H1 (cell line): ENCODE results near the gene COQ8A. TPM values are rescaled to one million over a fixed set of nuclear protein-coding genes. Genes with fewer than 3 reads are reported as not detected.

Experiments
- CTCF ChIA-PET: fragments of 300-600 bp; sonication (Branson Sonifier 250); formaldehyde crosslinking; loops from one replicate; lab custom pipeline; 2021; ENCODE audit not compliant: partially characterized antibody; lab: Charles Lee
- POLR2A ChIA-PET: fragments of 300-600 bp; sonication (Branson Sonifier 250); formaldehyde crosslinking; loops from one replicate; lab custom pipeline; 2021; ENCODE audit warnings: inconsistent platforms; ENCODE audit not compliant: partially characterized antibody; lab: Charles Lee
- DNase-seq, 2 experiments: peaks; one replicate each; pipeline versions ENCODE4 v3.0.0 to v3.0.0-alpha.2; 2010 to 2022; ENCODE audit warnings: low spot score in 2 of 2, low read depth in 1 of 2, mixed read lengths in 1 of 2
- FAIRE-seq: peaks from 2 replicates; lab custom pipeline; 2011; peaks lifted over from hg19 to GRCh38; lab: Jason Lieb, UNC
- H2AFZ ChIP-seq: 2 replicates; pipeline ENCODE4 v1.8.1; 2012; ENCODE audit warnings: low read length, inconsistent platforms
- H2AK5ac ChIP-seq: 2 replicates; pipeline ENCODE4 v1.6.1; 2013; ENCODE audit warnings: low read depth, low read length
- H2BK120ac ChIP-seq: replicated peaks from 2 replicates; pipeline ENCODE3; 2013; ENCODE audit warnings: low read depth, low read length, inconsistent platforms
- H2BK12ac ChIP-seq: 2 replicates; pipeline ENCODE4 v1.6.1; 2013; ENCODE audit warnings: low read depth, low read length
- H2BK15ac ChIP-seq: 2 replicates; pipeline ENCODE4 v1.6.1; 2013; ENCODE audit warnings: low read length
- H2BK20ac ChIP-seq: 2 replicates; pipeline ENCODE4 v1.6.1; 2013; ENCODE audit warnings: low read length
- H2BK5ac ChIP-seq: 2 replicates; pipeline ENCODE4 v1.6.1; 2013; ENCODE audit warnings: low read depth, low read length
- H3K14ac ChIP-seq: 2 replicates; pipeline ENCODE4 v1.6.1; 2013; ENCODE audit warnings: inconsistent platforms; ENCODE audit not compliant: insufficient read length
- H3K18ac ChIP-seq: 2 replicates; pipeline ENCODE4 v1.6.1; 2013; ENCODE audit warnings: low read length; ENCODE audit errors: extremely low read depth
- H3K23ac ChIP-seq: 2 replicates; pipeline ENCODE4 v1.6.1; 2013; ENCODE audit warnings: inconsistent platforms; ENCODE audit not compliant: insufficient read length
- H3K23me2 ChIP-seq: 2 replicates; pipeline ENCODE4 v1.6.1; 2013; ENCODE audit warnings: low read depth, low read length
- H3K27ac ChIP-seq: 2 replicates; pipeline ENCODE4 v1.6.1; 2011; ENCODE audit warnings: low read depth, low read length, inconsistent platforms
- H3K27me3 ChIP-seq, 4 experiments: replicated peaks in 1 of 4; 1 replicate in 1 of 4; 2 replicates in 3 of 4; pipeline versions ENCODE4 v1.6.1 to v1.8.1; 2011 to 2013; ENCODE audit warnings: low read length in 3 of 4, mild to moderate bottlenecking in 3 of 4, inconsistent platforms in 2 of 4, mixed read lengths in 2 of 4, moderate library complexity in 1 of 4; ENCODE audit not compliant: control insufficient read depth in 3 of 4, insufficient read depth in 3 of 4; ENCODE audit errors: extremely low read depth in 1 of 4
- H3K36me3 ChIP-seq, 4 experiments: 2 replicates each; pipeline versions ENCODE4 v1.6.1 to v1.8.1; 2011 to 2013; ENCODE audit warnings: mild to moderate bottlenecking in 4 of 4, low read length in 3 of 4, moderate library complexity in 2 of 4, control low read depth in 1 of 4, inconsistent platforms in 1 of 4; ENCODE audit not compliant: insufficient read depth in 4 of 4, control insufficient read depth in 2 of 4
- H3K4ac ChIP-seq: replicated peaks from 2 replicates; pipeline ENCODE3; 2013; ENCODE audit warnings: low read length, low read depth, mixed read lengths, inconsistent platforms; ENCODE audit not compliant: insufficient read length
- H3K4me1 ChIP-seq, 4 experiments: replicated peaks in 1 of 4; 1 replicate in 1 of 4; 2 replicates in 3 of 4; pipeline versions ENCODE4 v1.6.1 to v1.8.1; 2011 to 2013; ENCODE audit warnings: low read length in 3 of 4, inconsistent platforms in 2 of 4, mixed read lengths in 1 of 4; ENCODE audit not compliant: insufficient read depth in 4 of 4, control insufficient read depth in 3 of 4
- H3K4me2 ChIP-seq, 2 experiments: 2 replicates each; pipeline versions ENCODE4 v1.6.1 to v1.8.1; 2011 to 2013; ENCODE audit warnings: low read depth in 2 of 2, low read length in 2 of 2, control low read depth in 1 of 2, inconsistent platforms in 1 of 2, mild to moderate bottlenecking in 1 of 2; ENCODE audit not compliant: insufficient read depth in 1 of 2
- H3K4me3 ChIP-seq, 4 experiments: fragments of 200-600, 300-600 bp in 1 of 4; sonication (generic), shearing (Covaris generic), sonication (Bioruptor Twin) in 1 of 4; 2 replicates each; pipeline versions ENCODE4 v1.5.1 to v1.8.1; 2011 to 2016; ENCODE audit warnings: low read length in 4 of 4, low read depth in 3 of 4, control low read depth in 2 of 4, inconsistent platforms in 2 of 4, mild to moderate bottlenecking in 2 of 4, mixed read lengths in 1 of 4, moderate library complexity in 1 of 4; ENCODE audit not compliant: insufficient read depth in 2 of 4; ENCODE audit errors: extremely low read depth in 1 of 4
- H3K56ac ChIP-seq: replicated peaks from 2 replicates; pipeline ENCODE3; 2013; ENCODE audit warnings: low read depth, mild to moderate bottlenecking, mixed read lengths, low read length, inconsistent platforms; ENCODE audit not compliant: insufficient read length
- H3K79me1 ChIP-seq: 2 replicates; pipeline ENCODE4 v1.6.1; 2013; ENCODE audit warnings: low read depth, low read length, control low read depth
- H3K79me2 ChIP-seq, 2 experiments: 2 replicates each; pipeline versions ENCODE4 v1.6.1 to v1.8.1; 2012 to 2013; ENCODE audit warnings: low read length in 2 of 2, mild to moderate bottlenecking in 2 of 2, inconsistent platforms in 1 of 2; ENCODE audit not compliant: insufficient read depth in 2 of 2, control insufficient read depth in 1 of 2
- H3K9ac ChIP-seq, 4 experiments: replicated peaks in 1 of 4; 1 replicate in 1 of 4; 2 replicates in 3 of 4; pipeline versions ENCODE4 v1.6.1 to v1.8.1; 2011 to 2013; ENCODE audit warnings: low read depth in 3 of 4, low read length in 3 of 4, control low read depth in 2 of 4, mild to moderate bottlenecking in 2 of 4, moderate library complexity in 2 of 4, inconsistent platforms in 1 of 4; ENCODE audit errors: extremely low read depth in 1 of 4
- H3K9me3 ChIP-seq, 2 experiments: 2 replicates each; pipeline versions ENCODE4 v1.6.1 to v1.8.1; 2012 to 2013; ENCODE audit warnings: mild to moderate bottlenecking in 2 of 2, moderate library complexity in 2 of 2, control low read depth in 1 of 2, inconsistent platforms in 1 of 2, low read depth in 1 of 2, low read length in 1 of 2, mixed read lengths in 1 of 2; ENCODE audit not compliant: insufficient read depth in 2 of 2
- H4K20me1 ChIP-seq, 2 experiments: replicated peaks in 1 of 2; 2 replicates each; pipeline versions ENCODE3 to v1.8.1; 2011 to 2013; ENCODE audit warnings: inconsistent platforms in 2 of 2, low read length in 2 of 2, mild to moderate bottlenecking in 1 of 2; ENCODE audit not compliant: insufficient read depth in 2 of 2, control insufficient read depth in 1 of 2
- H4K5ac ChIP-seq: 2 replicates; pipeline ENCODE4 v1.6.1; 2013; ENCODE audit warnings: low read length, low read depth, mixed read lengths, inconsistent platforms; ENCODE audit not compliant: insufficient read length
- H4K8ac ChIP-seq: 2 replicates; pipeline ENCODE4 v1.8.0; 2013; ENCODE audit warnings: mild to moderate bottlenecking, moderate library complexity, low read length, inconsistent platforms; ENCODE audit not compliant: insufficient read depth; ENCODE audit errors: extremely low read depth
- H4K91ac ChIP-seq: replicated peaks from 2 replicates; pipeline ENCODE3; 2013; ENCODE audit warnings: low read length, mixed read lengths, inconsistent platforms; ENCODE audit not compliant: insufficient read length
- CTCF ChIP-seq, 3 experiments: IDR thresholded peaks; 1 replicate in 2 of 3; 2 replicates in 1 of 3; pipeline versions ENCODE4 v1.5.1 to v1.6.1; 2011; ENCODE audit warnings: low read length in 3 of 3, mild to moderate bottlenecking in 3 of 3, inconsistent platforms in 2 of 3, low read depth in 1 of 3, moderate library complexity in 1 of 3; ENCODE audit not compliant: insufficient read depth in 1 of 3; ENCODE audit errors: control extremely low read depth in 1 of 3
- ZNF274 ChIP-seq: IDR thresholded peaks from 2 replicates; pipeline ENCODE4 v1.7.0; 2012; ENCODE audit warnings: low read length, borderline replicate concordance; ENCODE audit errors: extremely low read depth
- WGBS, 2 experiments: shearing (Covaris generic) in 1 of 2; methylation state at CpG; one replicate each; pipeline versions ENCODE4 v1.1.6 to v1.1.7; 2013 to 2015; ENCODE audit warnings: low lambda C conversion rate in 2 of 2, mixed read lengths in 2 of 2, inconsistent platforms in 1 of 2, low coverage in 1 of 2, missing lambda C conversion rate in 1 of 2; ENCODE audit not compliant: insufficient replicate concordance in 2 of 2, insufficient coverage in 1 of 2, insufficient read length in 1 of 2; ENCODE audit errors: extremely low coverage in 1 of 2, missing lambda C conversion rate in 1 of 2; 5-methylcytosine and 5-hydroxymethylcytosine counted together
- polyA plus RNA-seq, 7 experiments: library from polyadenylated mRNA; depleted of rRNA in 3 of 7; stranded (reverse) in 5 of 7; unstranded in 2 of 7; fragments of >200 nt in 5 of 7; fragments of 200-250 nt in 2 of 7; gene quantifications; 1 replicate in 5 of 7; 2 replicates in 1 of 7; 4 replicates in 1 of 7; pipeline versions ENCODE4 v1.2.1 to v1.2.3, GENCODE V29; 2011 to 2013; ENCODE audit warnings: missing spikeins in 2 of 7, mixed read lengths in 2 of 7
- total RNA-seq: library from RNA; stranded (reverse); fragmentation: NEBNext Ultra II Directional; extraction: Animal tissue kit (Norgen Biotek cat#: 25700); gene quantifications from 2 replicates; pipeline ENCODE4 v1.2.1, GENCODE V29; 2021

Gene COQ8A
- total and polyA plus RNA-seq, 2 of the 8 experiments (the other 6 are each of a cell fraction or from before 2014, with no cell fraction given) = 28.5 to 38.9 TPM

- DNase-seq (no peak), FAIRE-seq (no peak)
- no peaks in the 10 kb centered on the region for H3K79me1 ChIP-seq
- no peak overlapping the region for H2BK120ac ChIP-seq
- H4K20me1 ChIP-seq = peaks cover 0 to 2% of the 10 kb centered on the region in 2 experiments
- H3K4me1 ChIP-seq = no peaks in the 10 kb centered on the region
- H4K91ac ChIP-seq = no peak overlapping the region
- H3K79me2 ChIP-seq = no peaks in the 10 kb centered on the region
- no peak overlapping the region for H2AFZ ChIP-seq
- H3K23ac ChIP-seq = no peak overlapping the region
- no peak overlapping the region for H2BK12ac ChIP-seq
- ChIA-PET CTCF (interaction anchor here (1.0 to 1.6 kb wide), 3 partner anchors 10 to 34 kb away, joined by 3 to 5 read pairs (median 3); no protein-coding TSS in a partner anchor), POLR2A (interaction anchor here (0.6 to 1.3 kb wide), 2 partner anchors 11 to 41 kb away, joined by 3 read pairs; no protein-coding TSS in a partner anchor)
- H3K23me2 ChIP-seq = no peaks in the 10 kb centered on the region
- no peak overlapping the region for H3K56ac ChIP-seq
- H3K36me3 ChIP-seq = no peaks in the 10 kb centered on the region
- H2BK20ac ChIP-seq = no peak overlapping the region
- H3K14ac ChIP-seq = no peak overlapping the region
- no peak overlapping the region for H2BK15ac ChIP-seq
- no peak overlapping the region for H2BK5ac ChIP-seq
- no peaks in the 10 kb centered on the region for H3K9me3 ChIP-seq
- no peak overlapping the region for H3K18ac ChIP-seq
- no peak overlapping the region for H2AK5ac ChIP-seq
- H3K4ac ChIP-seq = no peak overlapping the region
- H3K4me3 ChIP-seq = no peak overlapping the region
- H3K4me2 ChIP-seq = no peak overlapping the region
- WGBS, 2 experiments = 94% methylated on average over 10 of the region's 10 CpGs; no CpG with 5 or more reads in 1 of the 2 experiments
- peak in 1 of 3 experiments; percentile 1; a peak in 1 of 4 replicates for TF ChIP-seq CTCF (IDR thresholded peaks at IDR 0.05; ENCODE audit: control extremely low read depth in 1 of 3, insufficient read depth in 1 of 3, low read depth in 1 of 3, low read length in 3 of 3)
- TF ChIP-seq ZNF274 = no peak
- H3K27ac ChIP-seq = no peak overlapping the region
- H4K5ac ChIP-seq = no peak overlapping the region
- no peak overlapping the region for H3K9ac ChIP-seq
- no peaks in the 10 kb centered on the region for H3K27me3 ChIP-seq
- no peak overlapping the region; the same call in 1 of the 2 replicates for H4K8ac ChIP-seq
These were observed 31.7 kb upstream of the COQ8A start for GRCh38 chr1:226908419-226908818.
